HepG2 (cell line): ENCODE results near the gene CNN3. TPM values are rescaled to one million over a fixed set of nuclear protein-coding genes. Genes with fewer than 3 reads are reported as not detected.
A peak's percentile ranks its signal among the peaks of the same experiment; 100 is the strongest.
"Not testable (repeated sequence)": the region's sequence is repeated elsewhere in the genome, so short reads cannot be mapped to it uniquely, and the experiment has no call there.

Experiments
- ATAC-seq: fragments of 200-7000 bp; cut with Tn5 transposase; 3 replicates; pipeline ENCODE4 v1.9.1; 2020; ENCODE audit warnings: mild to moderate bottlenecking, moderate library complexity
- BruUV-seq: library from RNA; stranded (reverse); fragments of 400-500 nt; replicated peaks from 2 replicates; lab custom pipeline; 2021; lab: Mats Ljungman, UMichigan
- CTCF ChIA-PET: fragments of 300-600 bp; formaldehyde crosslinking; extraction: SDS; loops from one replicate; lab custom pipeline; 2021; ENCODE audit warnings: low total read pairs, inconsistent platforms, low intra/inter-chr PET ratio; lab: Yijun Ruan, JAX
- POLR2A ChIA-PET: fragments of 350-600 bp; sonication (Branson Sonifier 250); formaldehyde crosslinking; loops from one replicate; lab custom pipeline; 2020; ENCODE audit warnings: antibody characterized with exemption, inconsistent platforms; lab: Yijun Ruan, JAX
- DNase-seq: peaks from one replicate; pipeline ENCODE4 v3.0.0-alpha.2; 2015; ENCODE audit warnings: low spot score
- FAIRE-seq: peaks from 3 replicates; lab custom pipeline; 2011; peaks lifted over from hg19 to GRCh38; lab: Jason Lieb, UNC
- H2AFZ ChIP-seq: one replicate; pipeline ENCODE4 v1.6.1; 2011; ENCODE audit warnings: low read length, inconsistent platforms
- H3K27ac ChIP-seq: fragments of 300-600 bp; 3 replicates; pipeline ENCODE4 v1.8.0; 2011; ENCODE audit warnings: mixed run types, mild to moderate bottlenecking, mixed read lengths, low read length, inconsistent platforms; ENCODE audit not compliant: insufficient read depth; ENCODE audit errors: extremely low read length
- H3K27me3 ChIP-seq, 2 experiments: fragments of 200-600 bp in 1 of 2; 2 replicates in 1 of 2; 3 replicates in 1 of 2; pipeline versions ENCODE4 v1.6.0 to v1.8.0; 2011; ENCODE audit warnings: low read length in 2 of 2, mild to moderate bottlenecking in 2 of 2, moderate library complexity in 2 of 2, inconsistent platforms in 1 of 2; ENCODE audit not compliant: insufficient read depth in 2 of 2, control insufficient read depth in 1 of 2
- H3K36me3 ChIP-seq, 2 experiments: fragments of 200-600 bp in 1 of 2; replicated peaks in 1 of 2; 2 replicates in 1 of 2; 3 replicates in 1 of 2; pipeline versions ENCODE4 v1.5.1 to v1.8.0; 2011; ENCODE audit warnings: low read length in 2 of 2, inconsistent platforms in 1 of 2; ENCODE audit not compliant: insufficient read depth in 2 of 2, control insufficient read depth in 1 of 2
- H3K4me1 ChIP-seq: 2 replicates; pipeline ENCODE4 v1.5.1; 2012; ENCODE audit warnings: low read length, inconsistent platforms; ENCODE audit not compliant: insufficient read depth
- H3K4me2 ChIP-seq: 2 replicates; pipeline ENCODE4 v1.6.0; 2011; ENCODE audit warnings: low read depth, low read length, inconsistent platforms
- H3K4me3 ChIP-seq, 3 experiments: fragments of 200-600 bp in 1 of 3; sonication (generic), shearing (Covaris generic) in 1 of 3; replicated peaks in 1 of 3; 2 replicates each; pipeline ENCODE4 v1.5.1; 2011 to 2016; ENCODE audit warnings: low read length in 3 of 3, inconsistent platforms in 2 of 3, low read depth in 2 of 3, mild to moderate bottlenecking in 2 of 3, control low read depth in 1 of 3, mixed read lengths in 1 of 3; ENCODE audit not compliant: insufficient read depth in 1 of 3
- H3K79me2 ChIP-seq: one replicate; pipeline ENCODE4 v1.6.1; 2011; ENCODE audit warnings: low read length, inconsistent platforms; ENCODE audit not compliant: insufficient read depth
- H3K9ac ChIP-seq: 2 replicates; pipeline ENCODE4 v1.6.0; 2011; ENCODE audit warnings: mild to moderate bottlenecking, low read depth, low read length, inconsistent platforms; ENCODE audit not compliant: insufficient read depth
- H3K9me3 ChIP-seq: 2 replicates; pipeline ENCODE4 v1.5.1; 2012; ENCODE audit warnings: mild to moderate bottlenecking, low read length
- H4K20me1 ChIP-seq: 2 replicates; pipeline ENCODE4 v1.6.0; 2011; ENCODE audit warnings: inconsistent platforms, mild to moderate bottlenecking, low read length, moderate library complexity; ENCODE audit not compliant: insufficient read depth
- ZKSCAN1 ChIP-seq: fragments of 150-350 bp; IDR thresholded peaks from 2 replicates; pipeline ENCODE4 v1.6.1; 2014; ENCODE audit warnings: low read length
- WGBS: methylation state at CpG from one replicate; pipeline ENCODE4 v1.1.6; 2017; ENCODE audit warnings: low lambda C conversion rate; 5-methylcytosine and 5-hydroxymethylcytosine counted together
- in situ Hi-C: cut with HindIII; loops from 2 replicates; pipeline ENCODE4 v1.10.0; 2017; ENCODE audit warnings: low pct_unique_long_range_greater_than_20kb; ENCODE audit not compliant: extremely low pct_ligation_motif_present
- intact Hi-C: fragments of 100-400 bp; cut with micrococcal nuclease; formaldehyde crosslinking; loops from one replicate; pipeline ENCODE4 v1.10.0; 2022; ENCODE audit not compliant: unreplicated experiment
- polyA plus RNA-seq, 8 experiments: library from polyadenylated mRNA; depleted of rRNA in 3 of 8; stranded (reverse) in 7 of 8; unstranded in 1 of 8; fragments of >200 nt; fragmentation: Illumina TruSeq in 4 of 8; extraction: Trizol in 4 of 8; gene quantifications; 2 replicates each; pipeline versions ENCODE4 v1.2.1 to v1.2.3, GENCODE V29; 2011 to 2016; ENCODE audit warnings: low read depth in 4 of 8, missing spikeins in 1 of 8, mixed read lengths in 1 of 8; ENCODE audit not compliant: insufficient read depth in 1 of 8
- total RNA-seq, 5 experiments: library from RNA; depleted of rRNA; stranded (reverse); fragments of >200 nt; fragmentation: Illumina TruSeq; extraction: Trizol; gene quantifications; 2 replicates each; pipeline ENCODE4 v1.2.3, GENCODE V29; 2016; ENCODE audit warnings: low read depth in 1 of 5
- TF ChIP-seq, protein P1 (sequence below): IDR thresholded peaks from 2 replicates; pipeline ENCODE4 v1.6.1; 2016; ENCODE audit warnings: missing compliant biosample characterization, missing genetic modification reagents, borderline replicate concordance
- TF ChIP-seq, protein P2 (sequence below): sonication (generic); formaldehyde crosslinking; IDR thresholded peaks from 2 replicates; pipeline ENCODE4 v1.5.0; 2020; ENCODE audit warnings: mild to moderate bottlenecking, missing genetic modification reagents

Gene CNN3
- total and polyA plus RNA-seq, 2 of the 13 experiments (the other 11 are each of a cell fraction or from before 2014, with no cell fraction given) = 113 to 223 TPM

DNA sequence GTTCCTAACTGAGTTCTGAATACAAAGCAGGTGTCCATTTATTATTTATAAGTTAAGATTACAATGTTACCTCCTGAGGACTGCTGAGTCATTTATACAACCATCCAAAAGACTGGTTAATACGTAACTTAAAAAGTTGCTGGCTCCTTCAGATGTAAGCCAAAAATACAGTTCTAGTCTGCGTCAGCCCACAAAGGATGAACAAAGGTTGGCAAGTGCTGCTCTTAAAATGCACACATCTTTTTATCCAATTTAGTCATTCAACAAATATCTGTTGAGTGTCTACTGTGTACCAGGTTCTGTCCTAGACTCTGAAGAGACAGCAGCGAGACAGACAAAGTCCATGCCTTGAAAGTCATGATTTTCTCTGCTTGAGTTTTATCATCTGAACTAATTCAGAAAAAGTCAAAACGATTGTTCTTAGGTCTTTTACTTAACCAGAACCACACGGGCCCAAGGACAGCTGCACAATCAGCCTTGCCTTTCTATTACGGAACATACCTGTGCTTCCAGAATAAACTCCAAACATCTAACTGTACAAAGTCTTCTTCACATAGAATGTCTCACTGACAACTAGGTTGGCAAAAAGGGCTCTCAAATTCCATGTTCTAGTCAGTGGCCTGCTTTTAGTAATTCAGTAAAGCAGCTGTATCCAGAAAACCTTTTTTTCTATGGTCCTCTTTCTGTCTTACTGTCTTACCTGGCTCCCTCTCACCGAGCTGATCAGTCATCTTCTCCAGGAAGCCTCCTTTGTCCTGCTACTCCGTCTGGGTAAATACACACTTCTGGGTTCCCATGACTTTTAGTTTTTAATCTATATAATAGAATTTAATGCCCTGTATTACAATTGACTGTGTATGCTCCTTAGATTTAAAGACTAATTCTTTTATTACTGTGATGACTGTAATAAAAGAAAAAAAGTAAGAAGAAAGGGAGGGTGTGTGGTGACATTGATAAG, 15.5 kb upstream of the CNN3 start (continued):
- TF ChIP-seq, protein P1, sequence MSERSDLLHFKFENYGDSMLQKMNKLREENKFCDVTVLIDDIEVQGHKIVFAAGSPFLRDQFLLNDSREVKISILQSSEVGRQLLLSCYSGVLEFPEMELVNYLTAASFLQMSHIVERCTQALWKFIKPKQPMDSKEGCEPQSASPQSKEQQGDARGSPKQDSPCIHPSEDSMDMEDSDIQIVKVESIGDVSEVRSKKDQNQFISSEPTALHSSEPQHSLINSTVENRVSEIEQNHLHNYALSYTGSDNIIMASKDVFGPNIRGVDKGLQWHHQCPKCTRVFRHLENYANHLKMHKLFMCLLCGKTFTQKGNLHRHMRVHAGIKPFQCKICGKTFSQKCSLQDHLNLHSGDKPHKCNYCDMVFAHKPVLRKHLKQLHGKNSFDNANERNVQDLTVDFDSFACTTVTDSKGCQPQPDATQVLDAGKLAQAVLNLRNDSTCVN (CRISPR knock-in tag) = no peak
- TF ChIP-seq ZKSCAN1 = no peak
- TF ChIP-seq, all 625 proteins: peak for 22

DNA sequence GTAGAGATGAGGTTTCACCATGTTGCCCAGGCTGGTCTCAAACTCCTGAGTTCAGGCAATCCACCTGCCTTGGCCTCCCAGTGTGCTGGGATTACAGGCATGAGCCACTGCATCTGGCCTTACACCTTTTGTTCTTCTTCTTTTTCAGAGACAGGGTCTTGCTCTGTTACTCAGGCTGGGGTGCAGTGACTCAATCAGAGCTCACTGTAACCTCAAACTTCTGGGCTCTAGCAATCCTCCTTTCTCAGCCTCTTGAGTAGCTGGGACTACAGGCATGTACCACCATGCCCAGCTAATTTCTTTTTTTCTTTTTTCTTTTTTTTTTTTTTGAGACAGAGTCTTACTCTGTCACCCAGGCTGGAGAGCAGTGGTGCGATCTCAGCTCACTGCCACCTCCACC, 14.6 kb upstream of the CNN3 start:
- H3K4me3 ChIP-seq, BruUV-seq, H2AFZ ChIP-seq, CTCF ChIA-PET, H3K79me2 ChIP-seq, intact Hi-C loops, ATAC-seq, DNase-seq, in situ Hi-C loops, FAIRE-seq, H3K27me3 ChIP-seq, H3K9ac ChIP-seq, H3K36me3 ChIP-seq, H3K9me3 ChIP-seq, H4K20me1 ChIP-seq, H3K4me2 ChIP-seq: not testable (repeated sequence)
- TF ChIP-seq, protein P2, sequence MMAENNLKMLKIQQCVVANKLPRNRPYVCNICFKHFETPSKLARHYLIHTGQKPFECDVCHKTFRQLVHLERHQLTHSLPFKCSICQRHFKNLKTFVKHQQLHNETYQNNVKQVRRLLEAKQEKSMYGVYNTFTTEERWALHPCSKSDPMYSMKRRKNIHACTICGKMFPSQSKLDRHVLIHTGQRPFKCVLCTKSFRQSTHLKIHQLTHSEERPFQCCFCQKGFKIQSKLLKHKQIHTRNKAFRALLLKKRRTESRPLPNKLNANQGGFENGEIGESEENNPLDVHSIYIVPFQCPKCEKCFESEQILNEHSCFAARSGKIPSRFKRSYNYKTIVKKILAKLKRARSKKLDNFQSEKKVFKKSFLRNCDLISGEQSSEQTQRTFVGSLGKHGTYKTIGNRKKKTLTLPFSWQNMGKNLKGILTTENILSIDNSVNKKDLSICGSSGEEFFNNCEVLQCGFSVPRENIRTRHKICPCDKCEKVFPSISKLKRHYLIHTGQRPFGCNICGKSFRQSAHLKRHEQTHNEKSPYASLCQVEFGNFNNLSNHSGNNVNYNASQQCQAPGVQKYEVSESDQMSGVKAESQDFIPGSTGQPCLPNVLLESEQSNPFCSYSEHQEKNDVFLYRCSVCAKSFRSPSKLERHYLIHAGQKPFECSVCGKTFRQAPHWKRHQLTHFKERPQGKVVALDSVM (CRISPR knock-in tag) = 0 out of 2 replicates have a peak, but pooled peaks have one; percentile 8
- peaks cover 25% of the 10 kb centered on the region for H3K4me1 ChIP-seq
- POLR2A ChIA-PET = interaction anchor here (2.0 kb wide), 1 partner anchor 14 kb away, joined by 8 read pairs; the partner anchor contains the start of gene CNN3
- H3K27ac ChIP-seq = peak overlapping the region; percentile 50
- WGBS = 93% methylated on average over 1 of the region's 1 CpG
